ENCODE results near the gene ZNF202. TPM values are rescaled to one million over a fixed set of nuclear protein-coding genes. Genes with fewer than 3 reads are reported as not detected.

ZNF202 gene
- total and polyA plus RNA-seq, 7 donors: 5.5 to 13.8 (median 8.0) TPM

DNA sequence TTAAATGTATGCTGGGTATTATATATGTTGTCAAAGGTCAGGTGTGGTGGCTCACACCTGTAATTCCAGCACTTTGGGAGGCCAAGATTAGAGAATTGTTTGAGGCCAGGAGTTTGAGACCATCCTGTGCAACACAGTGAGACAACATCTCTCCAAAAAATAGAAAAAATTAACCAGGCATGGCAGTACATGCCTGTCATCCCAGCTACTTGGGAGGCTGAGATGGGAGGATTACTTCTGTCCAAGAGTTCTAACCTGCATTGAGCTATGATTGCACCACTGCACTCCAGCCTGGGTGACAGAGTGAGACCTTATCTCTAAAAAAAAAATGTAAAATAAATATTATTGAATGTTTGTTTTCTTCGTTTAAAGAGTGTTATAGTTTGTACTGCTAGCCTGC, 24.1 kb upstream of the ZNF202 start:
- Histone ChIP-seq H3K27me3 (ENCODE audit: insufficient read depth in 3 of 3, low read length in 2 of 3) (no peaks in the 10 kb centered on the region), H3K4me1 (no peaks in the 10 kb centered on the region), H3K9me3 (no peaks in the 10 kb centered on the region), H3K27ac (no peak overlapping the region), H3K4me3 (no peak overlapping the region), H3K36me3 (ENCODE audit: insufficient read depth in 1 of 2, low read depth in 1 of 2) (no peaks in the 10 kb centered on the region)
- no peak for ATAC-seq
- no peak for TF ChIP-seq CTCF (IDR thresholded peaks at IDR 0.05)
- DNase-seq: no peak
- WGBS, 3 donors: 71 to 73% (median 73%) methylated on average over 1 of the region's 1 CpG
- intact Hi-C loops (cut with DNase I): no loop called here

GRCh38 chr11:123762422-123762821, 21.0 kb upstream of the ZNF202 start:
- Histone ChIP-seq H3K9me3 (no peaks in the 10 kb centered on the region), H3K4me1 (no peaks in the 10 kb centered on the region), H3K27me3 (ENCODE audit: insufficient read depth in 3 of 3, low read length in 2 of 3) (no peaks in the 10 kb centered on the region), H3K36me3 (ENCODE audit: insufficient read depth in 1 of 2, low read depth in 1 of 2) (no peaks in the 10 kb centered on the region), H3K4me3 (no peak overlapping the region), H3K27ac (no peak overlapping the region)
- no peak for TF ChIP-seq CTCF (IDR thresholded peaks at IDR 0.05)
- DNase-seq: no peak
- intact Hi-C loops (cut with DNase I): no loop called here
- no peak for ATAC-seq

DNA sequence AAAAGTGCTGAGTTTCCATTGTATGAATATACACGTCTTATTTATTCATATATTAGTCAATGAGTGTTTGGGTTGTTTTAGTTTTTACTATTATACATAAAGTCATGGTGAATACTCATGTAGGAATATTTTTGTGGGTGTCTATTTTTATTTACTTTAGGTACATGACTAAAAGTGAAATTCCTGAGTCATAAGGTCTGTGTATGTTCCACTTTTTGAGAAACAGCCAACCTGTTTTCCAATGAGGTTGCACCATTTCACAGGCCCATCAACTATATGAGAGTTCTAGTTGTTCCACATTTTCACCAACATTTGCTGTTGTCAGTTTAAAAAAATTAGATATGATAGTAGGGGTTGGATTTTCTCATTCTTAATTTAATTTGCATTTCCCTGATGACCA, 19.4 kb upstream of the ZNF202 start:
- 89 to 93% (median 91%) methylated on average over 1 of the region's 1 CpG for WGBS, 3 donors
- no peak overlapping the region for H3K27ac ChIP-seq
- ATAC-seq (no peak), DNase-seq (no peak)
- no peak overlapping the region for H3K4me3 ChIP-seq
- no peak for TF ChIP-seq CTCF (IDR thresholded peaks at IDR 0.05)
- no peaks in the 10 kb centered on the region for H3K36me3 ChIP-seq (ENCODE audit: insufficient read depth in 1 of 2, low read depth in 1 of 2)
- H3K9me3 ChIP-seq: no peaks in the 10 kb centered on the region
- no peaks in the 10 kb centered on the region for H3K4me1 ChIP-seq
- no peaks in the 10 kb centered on the region for H3K27me3 ChIP-seq (ENCODE audit: insufficient read depth in 3 of 3, low read length in 2 of 3)
- intact Hi-C loops (cut with DNase I): no loop called here

- WGBS, 3 donors: 77 to 89% (median 84%) methylated on average over 3 of the region's 3 CpGs
- ATAC-seq (no peak), DNase-seq (no peak)
- H3K9me3 ChIP-seq: no peaks in the 10 kb centered on the region
- no peaks in the 10 kb centered on the region for H3K36me3 ChIP-seq (ENCODE audit: insufficient read depth in 1 of 2, low read depth in 1 of 2)
- no peak for TF ChIP-seq CTCF (IDR thresholded peaks at IDR 0.05)
- intact Hi-C loops (cut with DNase I): no loop called here
- no peaks in the 10 kb centered on the region for H3K4me1 ChIP-seq
- H3K27ac ChIP-seq: no peak overlapping the region
- H3K27me3 ChIP-seq (ENCODE audit: insufficient read depth in 3 of 3, low read length in 2 of 3): no peaks in the 10 kb centered on the region
- H3K4me3 ChIP-seq: no peak overlapping the region
These were observed 16.5 kb upstream of the ZNF202 start for GRCh38 chr11:123757976-123758375.

DNA sequence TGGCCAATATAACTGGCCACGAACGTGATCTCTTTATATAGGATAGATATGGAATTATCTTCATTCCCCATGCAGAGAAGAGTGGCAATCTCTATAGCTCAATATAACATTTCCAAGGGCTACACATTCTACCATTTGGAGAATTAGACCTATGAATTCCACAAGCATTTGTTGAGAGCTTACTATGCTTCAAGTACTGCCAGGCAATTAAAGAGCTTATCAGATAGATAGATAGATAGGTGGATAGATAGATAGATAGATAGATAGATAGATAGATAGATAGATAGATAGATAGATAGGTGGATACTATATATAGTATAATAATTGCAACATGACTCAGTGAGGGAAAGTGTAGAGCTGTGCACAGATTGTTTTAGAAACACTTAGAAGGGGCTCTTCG, 14.4 kb upstream of the ZNF202 start:
- intact Hi-C loops (cut with DNase I): no loop called here
- WGBS, 3 donors: 77 to 86% (median 83%) methylated on average over 3 of the region's 3 CpGs
- no peak overlapping the region for H3K4me3 ChIP-seq

More for the DNA sequence above, 14.4 kb upstream of the ZNF202 start:
- H3K4me1 ChIP-seq: no peaks in the 10 kb centered on the region
- no peak for ATAC-seq
- DNase-seq: no peak
- no peaks in the 10 kb centered on the region for H3K27me3 ChIP-seq (ENCODE audit: insufficient read depth in 3 of 3, low read length in 2 of 3)
- no peaks in the 10 kb centered on the region for H3K36me3 ChIP-seq (ENCODE audit: insufficient read depth in 1 of 2, low read depth in 1 of 2)
- H3K27ac ChIP-seq: no peak overlapping the region
- no peaks in the 10 kb centered on the region for H3K9me3 ChIP-seq
- TF ChIP-seq CTCF (IDR thresholded peaks at IDR 0.05): no peak

Measured in psoas muscle (tissue), 8 donors.